Muscle layer of colon (tissue), 2 donors: ENCODE results near the gene TUBA1C.

Source experiments
- H3K27ac ChIP-seq: one replicate; pipeline ENCODE4 v1.7.0; 2013; ENCODE audit warnings: low read depth, mild to moderate bottlenecking, low read length, moderate library complexity
- H3K27me3 ChIP-seq, 2 donors: one replicate each; pipeline ENCODE4 v1.7.0; 2013; ENCODE audit warnings: low read length in 2 of 2, mild to moderate bottlenecking in 2 of 2; ENCODE audit not compliant: insufficient read depth in 2 of 2, control insufficient read depth in 1 of 2
- H3K36me3 ChIP-seq: one replicate; pipeline ENCODE4 v1.7.0; 2013; ENCODE audit warnings: mild to moderate bottlenecking, low read length; ENCODE audit not compliant: insufficient read depth
- H3K4me1 ChIP-seq: one replicate; pipeline ENCODE4 v1.7.0; 2013; ENCODE audit warnings: mild to moderate bottlenecking, low read length; ENCODE audit not compliant: insufficient read depth
- H3K4me3 ChIP-seq, 2 donors: one replicate each; pipeline ENCODE4 v1.7.0; 2013; ENCODE audit warnings: low read length in 2 of 2, low read depth in 1 of 2, mild to moderate bottlenecking in 1 of 2, moderate library complexity in 1 of 2
- H3K9ac ChIP-seq: one replicate; pipeline ENCODE4 v1.7.0; 2013; ENCODE audit warnings: low read length
- H3K9me3 ChIP-seq: one replicate; pipeline ENCODE4 v1.7.0; 2013; ENCODE audit warnings: mild to moderate bottlenecking, low read length
- donor health status: abdominal sarcoma.
- donor health status: Adenocarcinoma of cecum.

Gene TUBA1C

DNA sequence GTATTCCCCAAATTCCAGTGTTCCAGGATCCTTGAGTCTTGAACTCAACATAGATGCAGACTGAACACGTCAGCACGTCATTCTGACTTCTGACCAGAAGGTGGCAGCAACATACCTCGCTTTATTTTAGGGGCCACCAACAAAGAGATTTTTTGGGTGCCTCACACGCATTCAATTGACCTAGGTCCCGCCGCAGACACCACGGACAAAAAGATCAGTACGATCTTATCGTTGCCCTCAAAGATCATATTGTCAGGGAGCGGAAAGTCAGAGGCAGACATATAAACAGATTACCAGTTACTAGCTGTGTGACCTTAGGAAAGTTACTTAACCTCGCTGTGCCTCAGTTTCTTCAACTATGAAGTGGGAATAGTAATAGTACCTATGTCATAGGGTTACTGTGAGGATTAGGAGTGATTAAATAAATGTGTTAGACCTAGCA is 23.6 kb downstream of the TUBA1C start:
- Histone ChIP-seq H3K27me3 (peaks cover 4 to 13% of the 10 kb centered on the region in 2 donors), H3K9ac (no peak overlapping the region), H3K27ac (no peak overlapping the region), H3K36me3 (no peaks in the 10 kb centered on the region), H3K4me1 (no peaks in the 10 kb centered on the region), H3K9me3 (no peaks in the 10 kb centered on the region), H3K4me3 (no peak overlapping the region)

DNA sequence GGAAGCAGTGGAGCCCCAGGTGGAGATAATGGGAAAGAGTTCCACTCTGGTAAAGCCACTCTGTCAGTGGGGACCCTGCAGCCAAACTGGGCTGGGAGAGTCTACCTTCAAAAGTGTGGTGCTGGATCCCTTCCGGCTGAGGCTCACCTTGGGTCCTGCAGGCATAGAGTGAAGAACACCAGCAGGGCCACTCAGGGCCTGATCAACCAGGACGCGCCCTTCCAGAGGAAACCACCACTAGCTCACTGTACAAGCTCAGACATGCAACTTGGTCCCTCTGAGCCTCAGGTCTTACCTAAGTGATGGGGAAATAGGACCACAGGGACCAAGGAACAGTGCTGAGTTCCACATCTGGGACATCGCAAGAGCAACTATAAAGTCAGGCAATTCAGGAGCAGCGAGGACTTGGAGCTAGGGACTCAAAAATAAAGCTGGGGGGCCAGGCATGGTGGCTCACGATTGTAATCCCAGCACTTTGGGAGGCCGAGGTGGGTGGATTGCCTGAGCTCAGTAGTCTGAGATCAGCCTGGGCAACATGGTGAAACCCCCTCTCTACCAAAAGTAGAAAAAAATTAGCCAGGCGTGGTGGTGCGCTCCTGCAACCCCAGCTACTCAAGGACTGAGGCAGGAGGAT is 24.2 kb downstream of the TUBA1C start:
- no peak overlapping the region for H3K9ac ChIP-seq
- peaks cover 4 to 8% of the 10 kb centered on the region in 2 donors for H3K27me3 ChIP-seq
- no peaks in the 10 kb centered on the region for H3K9me3 ChIP-seq
- H3K4me3 ChIP-seq, result no peak overlapping the region
- no peaks in the 10 kb centered on the region for H3K4me1 ChIP-seq
- H3K27ac ChIP-seq, result no peak overlapping the region
- no peaks in the 10 kb centered on the region for H3K36me3 ChIP-seq

DNA sequence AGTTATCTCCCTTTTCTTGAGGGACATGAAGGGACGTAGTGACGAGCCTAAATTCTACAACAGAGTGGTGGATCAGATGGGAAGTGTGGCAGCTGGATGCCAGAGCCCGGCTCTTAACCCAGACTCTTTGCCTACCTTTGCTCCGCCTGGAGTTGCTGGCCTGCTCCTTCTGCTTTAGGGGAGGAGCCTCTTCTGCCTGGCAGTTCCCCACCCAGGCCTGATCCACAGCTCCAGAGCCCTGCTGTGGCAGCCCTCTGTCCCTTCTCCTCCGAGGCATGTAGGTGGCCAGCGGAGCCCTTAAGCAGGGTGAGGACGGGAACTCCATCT is 27.8 kb downstream of the TUBA1C start:
- no peaks in the 10 kb centered on the region for H3K9me3 ChIP-seq
- peaks cover 13% of the 10 kb centered on the region for H3K4me1 ChIP-seq
- H3K4me3 ChIP-seq, result no peak overlapping the region
- H3K36me3 ChIP-seq, result no peaks in the 10 kb centered on the region
- peaks cover 29 to 39% of the 10 kb centered on the region in 2 donors for H3K27me3 ChIP-seq
- no peak overlapping the region for H3K27ac ChIP-seq
- no peak overlapping the region for H3K9ac ChIP-seq

DNA sequence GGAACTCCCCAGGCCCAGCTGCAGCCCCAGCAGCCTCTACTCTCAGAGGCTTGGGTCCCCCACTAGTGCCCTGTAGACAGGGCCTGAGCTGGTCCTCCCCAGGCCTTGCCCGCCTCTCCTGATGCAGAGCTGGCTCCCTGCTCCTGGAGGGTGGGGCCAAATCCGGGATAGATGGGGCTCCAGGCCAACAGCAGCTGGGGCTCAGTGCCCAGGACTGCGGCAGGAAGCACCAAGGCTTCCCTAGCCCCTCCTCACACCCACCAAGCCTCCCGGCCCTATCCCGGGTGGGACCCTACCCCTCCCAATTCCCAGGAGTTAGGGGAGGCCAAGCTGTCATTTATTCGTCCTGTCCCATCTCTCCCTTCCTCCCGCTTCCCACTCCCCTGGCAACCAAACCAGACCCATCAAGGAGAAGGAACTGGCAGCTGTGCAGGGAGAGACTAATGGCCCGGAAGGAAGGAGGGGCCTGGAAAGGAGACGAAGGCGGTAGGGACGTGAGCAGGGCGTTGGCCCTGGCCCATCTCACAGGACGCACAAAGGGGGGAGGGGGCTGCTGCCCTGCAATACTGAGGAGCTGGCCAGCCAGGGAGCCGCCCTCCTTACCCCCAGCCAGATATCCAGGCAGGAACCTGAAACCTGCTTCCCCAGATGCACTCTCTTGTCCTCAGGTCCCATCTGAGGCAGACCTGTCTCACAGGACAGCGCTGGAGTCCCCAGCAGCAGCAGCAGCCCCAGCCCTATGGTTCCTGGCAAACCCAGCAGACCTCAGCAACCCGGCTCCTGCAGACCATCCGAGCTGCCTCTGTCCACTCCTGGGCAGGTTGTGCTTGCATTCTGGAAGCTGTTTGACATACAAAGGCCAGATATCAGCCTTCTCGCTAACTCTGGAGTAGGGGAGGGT is 28.4 kb downstream of the TUBA1C start:
- Histone ChIP-seq H3K27me3 (peaks cover 32 to 45% of the 10 kb centered on the region in 2 donors), H3K27ac (no peak overlapping the region), H3K9me3 (no peaks in the 10 kb centered on the region), H3K36me3 (no peaks in the 10 kb centered on the region), H3K4me1 (peaks cover 13% of the 10 kb centered on the region), H3K4me3 (peak overlapping the region in 1 of 2 donors; percentile 16), H3K9ac (no peak overlapping the region)

DNA sequence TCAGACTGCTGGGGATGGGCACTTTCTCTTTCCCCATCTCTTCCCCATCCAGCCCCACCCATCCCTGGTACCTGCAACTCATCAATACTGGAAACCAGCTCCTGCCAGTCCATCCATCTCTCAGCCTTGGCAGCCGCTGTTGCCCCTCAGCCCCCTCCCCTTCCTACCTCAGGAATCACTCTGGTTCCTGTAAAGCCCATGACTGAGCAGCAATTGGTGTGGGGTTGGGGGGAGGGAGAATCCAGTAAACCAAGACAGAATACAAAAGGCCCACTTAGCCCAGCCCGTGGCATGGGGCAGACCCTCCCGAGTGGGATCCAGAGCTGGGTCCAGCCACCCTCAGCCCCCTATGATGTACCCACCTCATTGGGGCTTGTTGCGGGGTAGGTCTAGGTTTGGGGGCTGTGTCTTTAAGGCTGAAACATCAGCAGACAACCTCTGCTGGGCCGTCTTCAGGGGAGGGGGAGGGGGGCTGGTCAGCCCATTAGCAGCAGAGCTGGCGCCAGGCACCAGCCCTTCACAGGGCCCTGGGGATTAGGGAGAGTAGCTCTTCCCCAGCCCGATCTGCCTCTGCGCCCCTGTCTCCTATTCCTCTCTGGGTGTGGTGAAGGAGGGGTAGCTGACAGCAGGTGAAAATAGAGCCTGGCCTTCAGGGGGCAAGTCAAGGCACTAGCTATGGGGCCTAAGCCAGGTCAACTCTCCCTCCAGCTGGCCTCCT is 29.4 kb downstream of the TUBA1C start:
- Histone ChIP-seq H3K4me3 (no peak overlapping the region), H3K9ac (no peak overlapping the region), H3K9me3 (no peaks in the 10 kb centered on the region), H3K27me3 (peaks cover 38 to 48% of the 10 kb centered on the region in 2 donors), H3K4me1 (peaks cover 13% of the 10 kb centered on the region), H3K36me3 (no peaks in the 10 kb centered on the region), H3K27ac (no peak overlapping the region)

DNA sequence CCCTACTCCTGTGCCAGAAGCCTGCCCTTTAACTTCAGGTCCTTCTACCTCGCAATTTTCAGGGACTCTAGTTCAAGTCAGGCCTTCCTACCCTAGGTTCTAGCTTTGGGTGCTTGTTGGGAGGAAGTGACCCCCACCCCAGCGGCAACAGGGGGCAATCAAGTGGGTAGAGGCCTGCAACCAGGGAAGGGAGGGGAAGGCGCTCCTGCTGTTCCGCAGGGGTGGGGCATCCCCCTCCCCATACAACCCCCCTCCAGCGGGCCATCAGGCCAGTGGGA is 29.9 kb downstream of the TUBA1C start:
- Histone ChIP-seq H3K36me3 (no peaks in the 10 kb centered on the region), H3K4me1 (peaks cover 13% of the 10 kb centered on the region), H3K9ac (no peak overlapping the region), H3K9me3 (no peaks in the 10 kb centered on the region), H3K4me3 (no peak overlapping the region), H3K27me3 (peaks cover 38 to 48% of the 10 kb centered on the region in 2 donors), H3K27ac (no peak overlapping the region)

DNA sequence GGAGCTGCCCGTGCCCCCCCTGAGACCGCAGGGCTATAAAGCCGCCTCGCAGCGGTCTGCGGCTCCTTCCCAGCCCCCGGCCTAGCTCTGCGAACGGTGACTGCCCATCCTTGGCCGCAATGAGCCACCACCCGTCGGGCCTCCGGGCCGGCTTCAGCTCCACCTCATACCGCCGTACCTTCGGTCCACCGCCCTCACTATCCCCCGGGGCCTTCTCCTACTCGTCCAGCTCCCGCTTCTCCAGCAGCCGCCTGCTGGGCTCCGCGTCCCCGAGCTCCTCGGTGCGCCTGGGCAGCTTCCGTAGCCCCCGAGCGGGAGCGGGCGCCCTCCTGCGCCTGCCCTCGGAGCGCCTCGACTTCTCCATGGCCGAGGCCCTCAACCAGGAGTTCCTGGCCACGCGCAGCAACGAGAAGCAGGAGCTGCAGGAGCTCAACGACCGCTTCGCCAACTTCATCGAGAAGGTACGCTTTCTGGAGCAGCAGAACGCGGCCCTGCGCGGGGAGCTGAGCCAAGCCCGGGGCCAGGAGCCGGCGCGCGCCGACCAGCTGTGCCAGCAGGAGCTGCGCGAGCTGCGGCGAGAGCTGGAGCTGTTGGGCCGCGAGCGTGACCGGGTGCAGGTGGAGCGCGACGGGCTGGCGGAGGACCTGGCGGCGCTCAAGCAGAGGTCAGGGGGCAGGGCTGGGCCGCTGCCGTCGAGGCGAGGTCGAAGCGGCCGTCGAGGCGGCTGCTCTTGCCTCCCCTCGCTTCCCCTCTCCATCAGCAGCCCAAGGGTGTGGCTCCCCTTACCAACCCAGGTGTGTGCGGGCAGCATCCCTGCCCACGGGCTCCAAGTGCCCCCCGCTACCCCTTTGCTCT is 30.4 kb downstream of the TUBA1C start, which contains the start of gene PRPH:
Gene PRPH (plus strand): TSS at position 66 of the 855 bp plus-strand sequence. CDS start 54 bp downstream, at position 120.
- H3K27me3 ChIP-seq, result peaks cover 38 to 48% of the 10 kb centered on the region in 2 donors
- H3K4me3 ChIP-seq, result no peak within 1 kb of the TSS
- H3K27ac ChIP-seq, result no peak within 1 kb of the TSS
- no peaks in the 10 kb centered on the region for H3K9me3 ChIP-seq
- H3K4me1 ChIP-seq, result peaks cover 13% of the 10 kb centered on the region
- no peak within 1 kb of the TSS for H3K9ac ChIP-seq
- no peaks in the 10 kb centered on the region for H3K36me3 ChIP-seq

DNA sequence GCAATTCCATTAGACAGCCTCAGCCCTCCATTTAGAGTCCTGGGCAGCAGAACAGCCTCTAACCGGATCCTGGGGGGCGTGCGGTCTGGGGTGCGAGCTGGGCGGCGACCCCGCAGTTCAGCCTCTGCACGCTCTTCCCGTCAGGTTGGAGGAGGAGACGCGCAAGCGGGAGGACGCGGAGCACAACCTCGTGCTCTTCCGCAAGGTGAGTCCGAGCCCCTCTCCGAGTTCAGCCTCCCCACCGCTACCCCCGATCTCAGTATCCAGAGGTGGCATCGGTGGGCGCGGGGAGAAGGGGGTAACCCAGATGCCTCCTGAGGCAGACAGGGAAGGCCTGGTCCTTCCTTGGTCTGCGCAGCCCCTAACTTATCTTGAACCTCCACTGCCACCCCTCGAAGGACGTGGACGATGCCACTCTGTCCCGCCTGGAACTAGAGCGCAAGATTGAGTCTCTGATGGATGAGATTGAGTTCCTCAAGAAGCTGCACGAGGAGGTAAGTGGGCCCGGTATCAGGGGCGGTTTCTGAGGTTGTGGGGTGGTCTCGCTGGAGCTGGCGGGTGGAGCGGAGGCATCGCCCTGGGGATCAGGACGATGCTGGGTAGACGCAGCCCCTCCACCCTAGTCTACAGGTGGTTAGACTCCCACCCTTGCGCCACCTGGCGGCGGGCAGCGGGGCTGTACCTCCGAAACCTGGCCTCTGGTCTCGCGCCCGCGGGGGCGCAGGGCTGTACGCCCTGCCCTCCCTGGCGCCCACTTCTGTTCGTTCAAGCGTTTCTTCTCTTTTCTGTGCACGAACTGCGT is 31.4 kb downstream of the TUBA1C start:
- H3K9ac ChIP-seq, result no peak overlapping the region
- no peak overlapping the region for H3K4me3 ChIP-seq
- H3K36me3 ChIP-seq, result no peaks in the 10 kb centered on the region
- H3K27ac ChIP-seq, result no peak overlapping the region
- no peaks in the 10 kb centered on the region for H3K9me3 ChIP-seq
- peaks cover 38 to 49% of the 10 kb centered on the region in 2 donors for H3K27me3 ChIP-seq
- peaks cover 13% of the 10 kb centered on the region for H3K4me1 ChIP-seq

DNA sequence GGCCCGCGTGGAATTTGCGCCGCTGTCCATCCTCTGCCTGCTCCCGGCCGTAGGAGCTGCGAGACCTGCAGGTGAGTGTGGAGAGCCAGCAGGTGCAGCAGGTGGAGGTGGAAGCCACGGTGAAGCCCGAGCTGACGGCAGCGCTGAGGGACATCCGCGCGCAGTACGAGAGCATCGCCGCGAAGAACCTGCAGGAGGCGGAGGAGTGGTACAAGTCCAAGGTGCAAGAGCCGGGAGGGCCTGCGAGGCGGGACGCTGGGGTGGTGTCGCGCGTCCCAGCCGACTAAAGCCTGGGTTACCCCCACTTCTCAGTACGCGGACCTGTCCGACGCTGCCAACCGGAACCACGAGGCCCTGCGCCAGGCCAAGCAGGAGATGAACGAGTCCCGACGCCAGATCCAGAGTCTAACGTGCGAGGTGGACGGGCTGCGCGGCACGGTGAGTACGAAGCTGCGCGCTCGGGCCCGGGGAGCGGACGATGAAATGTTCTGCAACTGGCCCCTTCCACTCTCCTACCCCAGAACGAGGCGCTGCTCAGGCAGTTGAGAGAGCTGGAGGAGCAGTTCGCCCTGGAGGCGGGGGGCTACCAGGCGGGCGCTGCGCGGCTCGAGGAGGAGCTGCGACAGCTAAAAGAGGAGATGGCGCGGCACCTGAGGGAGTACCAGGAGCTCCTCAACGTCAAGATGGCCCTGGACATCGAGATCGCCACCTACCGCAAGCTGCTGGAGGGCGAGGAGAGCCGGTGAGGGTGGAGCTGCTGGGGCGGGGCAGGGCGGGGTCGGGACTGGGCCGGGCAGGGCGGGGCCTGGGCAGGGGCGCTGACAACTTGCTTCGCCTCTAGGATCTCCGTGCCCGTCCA is 32.2 kb downstream of the TUBA1C start:
- Histone ChIP-seq H3K27ac (no peak overlapping the region), H3K27me3 (peaks cover 38 to 54% of the 10 kb centered on the region in 2 donors), H3K4me3 (no peak overlapping the region), H3K36me3 (no peaks in the 10 kb centered on the region), H3K4me1 (peaks cover 13% of the 10 kb centered on the region), H3K9ac (no peak overlapping the region), H3K9me3 (no peaks in the 10 kb centered on the region)

DNA sequence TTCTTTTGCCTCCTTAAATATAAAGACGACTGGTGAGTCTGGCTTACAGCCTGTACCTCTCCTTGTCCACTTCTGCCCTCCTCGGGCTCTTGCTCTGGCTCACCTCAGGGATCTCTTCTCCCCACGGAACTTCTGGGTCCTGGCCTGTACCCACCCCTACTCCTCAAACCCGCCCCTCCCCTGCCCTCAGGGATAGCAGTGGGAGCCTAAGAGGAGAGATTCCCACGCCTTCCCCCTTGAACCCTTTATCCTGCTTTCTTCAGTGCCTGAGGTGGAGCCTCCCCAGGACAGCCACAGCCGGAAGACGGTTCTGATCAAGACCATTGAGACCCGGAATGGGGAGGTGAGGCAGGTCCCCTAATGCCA is 32.8 kb downstream of the TUBA1C start:
- Histone ChIP-seq H3K9me3 (no peaks in the 10 kb centered on the region), H3K9ac (no peak overlapping the region), H3K27ac (no peak overlapping the region), H3K4me1 (peaks cover 13% of the 10 kb centered on the region), H3K36me3 (no peaks in the 10 kb centered on the region), H3K4me3 (no peak overlapping the region), H3K27me3 (peaks cover 38 to 54% of the 10 kb centered on the region in 2 donors)
